GM12865 (cell line): ENCODE measurements around the gene TXNRD2.

Experiments used
- DNase-seq: peaks from one replicate; pipeline ENCODE4 v3.0.0; 2010; ENCODE audit warnings: low read depth
- H3K4me3 ChIP-seq: 2 replicates; pipeline ENCODE4 v1.5.1; 2011; ENCODE audit warnings: mild to moderate bottlenecking, low read depth, low read length, control low read depth
- CTCF ChIP-seq: IDR thresholded peaks from 2 replicates; pipeline ENCODE4 v1.5.1; 2011; ENCODE audit warnings: low read length, control low read depth, low read depth, inconsistent platforms; ENCODE audit not compliant: insufficient read depth; ENCODE audit errors: missing control alignments

Gene TXNRD2

GRCh38 chr22:19988331-19988808, 46.8 kb upstream of the TXNRD2 start:
- no peak for DNase-seq
- TF ChIP-seq CTCF: no peak
- no peak overlapping the region for H3K4me3 ChIP-seq

GRCh38 chr22:19987394-19988306, 46.0 kb upstream of the TXNRD2 start:
- no peak overlapping the region for H3K4me3 ChIP-seq
- TF ChIP-seq CTCF: no peak
- DNase-seq: no peak

DNA sequence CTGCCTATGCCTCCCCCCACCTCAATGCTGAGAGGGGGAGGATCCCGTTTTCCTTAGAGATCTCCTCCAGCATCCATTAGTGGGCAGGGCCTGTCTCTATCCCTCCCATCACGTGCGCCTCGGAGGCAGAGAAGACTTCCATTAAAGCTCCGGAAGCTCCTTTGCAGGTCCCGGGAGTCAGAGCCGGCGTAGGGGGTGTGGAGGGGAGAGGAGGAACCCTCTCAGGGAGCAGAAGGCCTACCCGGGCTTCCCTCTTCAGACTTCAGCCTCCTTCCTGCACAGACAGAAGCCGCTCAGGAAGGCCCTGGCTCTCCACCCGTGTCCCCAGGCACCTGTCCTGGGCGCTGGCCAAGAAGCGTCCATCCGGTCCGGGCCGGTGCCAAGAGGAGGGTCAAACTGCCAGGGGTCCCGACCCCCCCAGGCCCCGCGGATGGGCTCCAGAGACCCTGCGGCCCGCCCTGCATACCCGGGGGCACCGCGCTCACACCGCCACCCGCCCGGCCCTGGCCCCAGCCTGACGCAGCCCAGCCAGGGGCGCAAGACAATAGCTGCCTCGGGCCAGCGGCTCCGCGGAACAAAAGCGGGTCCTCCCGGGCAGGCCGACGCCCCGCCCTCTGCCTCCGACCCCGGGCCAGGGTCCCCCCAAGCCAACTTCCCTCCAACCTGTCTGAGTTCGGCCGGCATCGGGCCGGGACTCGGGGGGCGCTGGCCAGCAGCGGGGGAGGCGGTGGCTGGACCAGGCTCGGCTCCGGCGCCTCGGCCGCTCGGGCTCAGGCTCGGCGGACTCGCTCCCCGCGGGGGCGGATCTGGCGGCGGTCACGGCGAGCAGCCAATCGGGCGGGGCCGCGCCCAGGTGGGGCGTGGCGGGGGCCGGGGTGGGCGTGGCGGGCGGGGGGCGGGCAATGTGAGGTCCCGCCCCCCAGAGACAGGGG, 45.1 kb upstream of the TXNRD2 start:
- H3K4me3 ChIP-seq: peak overlapping the region; percentile 52
- DNase-seq: peak; percentile 73
- TF ChIP-seq CTCF: no peak

- H3K4me3 ChIP-seq: no peak overlapping the region
- TF ChIP-seq CTCF: no peak
- DNase-seq: no peak
Observed at GRCh38 chr22:19986011-19986409, 44.4 kb upstream of the TXNRD2 start.

DNA sequence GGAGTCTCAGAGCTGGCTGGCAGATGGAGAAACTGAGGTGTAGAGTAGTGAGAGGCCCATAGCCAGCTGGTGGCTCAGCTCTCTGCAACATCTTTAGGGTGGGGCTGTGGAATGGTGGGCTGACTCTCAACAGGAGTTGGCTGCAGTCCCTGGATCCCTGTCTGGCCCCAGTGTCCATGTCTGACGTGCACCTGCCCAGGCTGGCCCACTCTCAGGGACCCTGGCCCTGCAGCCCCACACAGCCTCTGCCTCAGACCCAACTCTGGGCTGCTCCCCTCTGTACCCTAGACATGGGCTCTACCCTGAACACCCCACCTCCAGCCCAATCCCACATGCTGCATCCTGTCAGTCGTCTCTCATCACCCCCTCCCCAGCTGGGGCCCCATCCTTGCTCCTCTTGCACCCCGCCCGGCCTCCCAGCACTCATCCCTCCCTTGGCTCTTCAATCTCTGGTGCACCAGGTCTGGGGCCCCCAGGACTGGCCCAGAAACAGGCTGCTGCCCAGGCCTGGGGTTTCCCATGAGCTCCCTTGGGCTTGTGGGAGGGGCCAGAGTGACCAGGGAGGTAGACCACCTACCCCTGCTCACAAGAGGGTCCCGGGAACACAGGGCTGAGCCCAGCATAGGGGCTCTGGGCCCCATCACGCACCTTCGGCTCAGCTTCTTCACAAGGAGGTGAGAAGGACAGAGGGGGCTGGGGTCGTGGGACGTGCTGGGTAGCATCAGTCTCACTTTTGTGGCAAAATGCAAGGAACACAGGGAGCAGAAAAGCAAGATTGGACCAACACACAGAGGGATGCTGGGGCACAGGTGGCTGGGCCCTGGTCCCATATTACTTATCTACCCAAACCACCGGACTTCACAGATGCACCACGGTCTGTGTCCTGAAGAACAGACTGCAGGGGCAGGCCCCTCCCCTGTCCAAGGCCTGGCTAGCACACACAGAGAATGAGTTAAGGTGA, 43.5 kb upstream of the TXNRD2 start:
- no peak overlapping the region for H3K4me3 ChIP-seq
- no peak for DNase-seq
- no peak for TF ChIP-seq CTCF

DNA sequence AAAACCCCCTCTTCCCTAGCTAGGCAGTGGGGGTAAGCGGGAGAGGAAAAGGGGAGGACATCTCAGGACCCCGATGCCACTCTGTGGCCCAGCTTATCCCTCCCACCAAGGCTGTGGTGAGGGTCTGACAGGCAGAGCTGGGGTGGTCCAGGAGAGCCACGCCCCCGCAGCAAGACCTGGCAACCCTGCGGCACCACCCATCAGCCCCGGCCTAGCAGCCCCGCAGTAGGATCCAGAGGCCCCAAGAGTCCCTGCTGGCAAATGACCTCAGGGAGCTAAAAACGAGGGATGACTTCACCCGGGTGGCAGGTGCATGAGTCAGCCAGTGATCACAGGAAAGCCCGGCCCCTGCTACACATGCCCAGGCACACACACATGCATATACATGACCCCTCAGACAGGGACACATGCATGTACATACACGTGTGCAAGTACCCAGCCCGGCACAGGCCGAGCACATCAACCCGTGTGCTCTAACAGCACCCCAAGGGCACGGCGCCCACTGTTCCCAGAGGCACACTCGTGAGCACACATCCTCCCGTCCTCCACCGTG, 42.7 kb upstream of the TXNRD2 start:
- DNase-seq: peak; percentile 45
- no peak overlapping the region for H3K4me3 ChIP-seq
- TF ChIP-seq CTCF: no peak
